ENCODE results near the gene DPY19L2.
"Not testable (repeated sequence)": the region's sequence is repeated elsewhere in the genome, so short reads cannot be mapped to it uniquely, and the experiment has no call there.

DNA sequence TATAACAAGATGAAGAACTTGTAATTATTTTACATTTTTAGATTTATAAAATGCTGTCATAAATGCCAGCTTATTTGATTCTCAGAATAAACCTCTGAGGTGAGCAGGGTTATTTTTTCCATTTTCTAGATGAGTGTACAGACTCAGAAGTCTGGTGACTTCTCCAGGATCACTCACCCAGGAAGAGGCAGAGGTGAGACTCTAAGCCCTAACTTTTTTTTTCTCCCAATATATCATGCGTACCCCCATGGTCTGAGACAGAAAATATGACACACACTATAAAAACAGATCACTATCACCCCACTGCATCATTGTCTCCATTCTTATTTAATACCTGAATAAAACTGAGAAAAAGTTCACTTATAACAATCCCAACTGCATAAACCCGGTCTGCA, 45.4 kb upstream of the DPY19L2 start:
- TF ChIP-seq POLR2A (IDR thresholded peaks at IDR 0.05; ENCODE audit: low read length); CEBPB (IDR thresholded peaks at IDR 0.05); SMC3 (IDR thresholded peaks at IDR 0.05); GATA3 (IDR thresholded peaks at IDR 0.05; ENCODE audit: borderline replicate concordance); ESRRA (IDR thresholded peaks at IDR 0.05; ENCODE audit: borderline replicate concordance, low read length); POLR2AphosphoS2 (conservative IDR thresholded peaks at IDR 0.05; ENCODE audit: low read length); CHD4 (IDR thresholded peaks at IDR 0.05; ENCODE audit: borderline replicate concordance): not testable (repeated sequence)
- TF ChIP-seq, protein P1, sequence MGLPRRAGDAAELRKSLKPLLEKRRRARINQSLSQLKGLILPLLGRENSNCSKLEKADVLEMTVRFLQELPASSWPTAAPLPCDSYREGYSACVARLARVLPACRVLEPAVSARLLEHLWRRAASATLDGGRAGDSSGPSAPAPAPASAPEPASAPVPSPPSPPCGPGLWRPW (IDR thresholded peaks at IDR 0.05) = not testable (repeated sequence)
- TF ChIP-seq, protein P2, sequence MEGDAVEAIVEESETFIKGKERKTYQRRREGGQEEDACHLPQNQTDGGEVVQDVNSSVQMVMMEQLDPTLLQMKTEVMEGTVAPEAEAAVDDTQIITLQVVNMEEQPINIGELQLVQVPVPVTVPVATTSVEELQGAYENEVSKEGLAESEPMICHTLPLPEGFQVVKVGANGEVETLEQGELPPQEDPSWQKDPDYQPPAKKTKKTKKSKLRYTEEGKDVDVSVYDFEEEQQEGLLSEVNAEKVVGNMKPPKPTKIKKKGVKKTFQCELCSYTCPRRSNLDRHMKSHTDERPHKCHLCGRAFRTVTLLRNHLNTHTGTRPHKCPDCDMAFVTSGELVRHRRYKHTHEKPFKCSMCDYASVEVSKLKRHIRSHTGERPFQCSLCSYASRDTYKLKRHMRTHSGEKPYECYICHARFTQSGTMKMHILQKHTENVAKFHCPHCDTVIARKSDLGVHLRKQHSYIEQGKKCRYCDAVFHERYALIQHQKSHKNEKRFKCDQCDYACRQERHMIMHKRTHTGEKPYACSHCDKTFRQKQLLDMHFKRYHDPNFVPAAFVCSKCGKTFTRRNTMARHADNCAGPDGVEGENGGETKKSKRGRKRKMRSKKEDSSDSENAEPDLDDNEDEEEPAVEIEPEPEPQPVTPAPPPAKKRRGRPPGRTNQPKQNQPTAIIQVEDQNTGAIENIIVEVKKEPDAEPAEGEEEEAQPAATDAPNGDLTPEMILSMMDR (IDR thresholded peaks at IDR 0.05) = not testable (repeated sequence)
- TF ChIP-seq, protein P3, sequence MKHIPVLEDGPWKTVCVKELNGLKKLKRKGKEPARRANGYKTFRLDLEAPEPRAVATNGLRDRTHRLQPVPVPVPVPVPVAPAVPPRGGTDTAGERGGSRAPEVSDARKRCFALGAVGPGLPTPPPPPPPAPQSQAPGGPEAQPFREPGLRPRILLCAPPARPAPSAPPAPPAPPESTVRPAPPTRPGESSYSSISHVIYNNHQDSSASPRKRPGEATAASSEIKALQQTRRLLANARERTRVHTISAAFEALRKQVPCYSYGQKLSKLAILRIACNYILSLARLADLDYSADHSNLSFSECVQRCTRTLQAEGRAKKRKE (CRISPR knock-in tag; IDR thresholded peaks at IDR 0.05; ENCODE audit: low read depth) = not testable (repeated sequence)
- TF ChIP-seq, protein P4, sequence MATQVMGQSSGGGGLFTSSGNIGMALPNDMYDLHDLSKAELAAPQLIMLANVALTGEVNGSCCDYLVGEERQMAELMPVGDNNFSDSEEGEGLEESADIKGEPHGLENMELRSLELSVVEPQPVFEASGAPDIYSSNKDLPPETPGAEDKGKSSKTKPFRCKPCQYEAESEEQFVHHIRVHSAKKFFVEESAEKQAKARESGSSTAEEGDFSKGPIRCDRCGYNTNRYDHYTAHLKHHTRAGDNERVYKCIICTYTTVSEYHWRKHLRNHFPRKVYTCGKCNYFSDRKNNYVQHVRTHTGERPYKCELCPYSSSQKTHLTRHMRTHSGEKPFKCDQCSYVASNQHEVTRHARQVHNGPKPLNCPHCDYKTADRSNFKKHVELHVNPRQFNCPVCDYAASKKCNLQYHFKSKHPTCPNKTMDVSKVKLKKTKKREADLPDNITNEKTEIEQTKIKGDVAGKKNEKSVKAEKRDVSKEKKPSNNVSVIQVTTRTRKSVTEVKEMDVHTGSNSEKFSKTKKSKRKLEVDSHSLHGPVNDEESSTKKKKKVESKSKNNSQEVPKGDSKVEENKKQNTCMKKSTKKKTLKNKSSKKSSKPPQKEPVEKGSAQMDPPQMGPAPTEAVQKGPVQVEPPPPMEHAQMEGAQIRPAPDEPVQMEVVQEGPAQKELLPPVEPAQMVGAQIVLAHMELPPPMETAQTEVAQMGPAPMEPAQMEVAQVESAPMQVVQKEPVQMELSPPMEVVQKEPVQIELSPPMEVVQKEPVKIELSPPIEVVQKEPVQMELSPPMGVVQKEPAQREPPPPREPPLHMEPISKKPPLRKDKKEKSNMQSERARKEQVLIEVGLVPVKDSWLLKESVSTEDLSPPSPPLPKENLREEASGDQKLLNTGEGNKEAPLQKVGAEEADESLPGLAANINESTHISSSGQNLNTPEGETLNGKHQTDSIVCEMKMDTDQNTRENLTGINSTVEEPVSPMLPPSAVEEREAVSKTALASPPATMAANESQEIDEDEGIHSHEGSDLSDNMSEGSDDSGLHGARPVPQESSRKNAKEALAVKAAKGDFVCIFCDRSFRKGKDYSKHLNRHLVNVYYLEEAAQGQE (IDR thresholded peaks at IDR 0.05) = not testable (repeated sequence)

Measured in A549 (cell line).